RKO (cell line): ENCODE results near the gene EFNA2.
"Not testable (repeated sequence)": the region's sequence is repeated elsewhere in the genome, so short reads cannot be mapped to it uniquely, and the experiment has no call there.

Experiments
- DNase-seq: peaks from one replicate; pipeline ENCODE4 v3.0.0-alpha.2; 2016; ENCODE audit warnings: low spot score

Gene EFNA2

GRCh38 chr19:1285737-1286360, at the start of gene EFNA2:
Gene EFNA2 (plus strand): TSS chr19:1285873. CDS start chr19:1286169, 296 bp downstream.
- DNase-seq = no peak

- DNase-seq = no peak
Measured at GRCh38 chr19:1236576-1236975, 49.1 kb upstream of the EFNA2 start.

DNA sequence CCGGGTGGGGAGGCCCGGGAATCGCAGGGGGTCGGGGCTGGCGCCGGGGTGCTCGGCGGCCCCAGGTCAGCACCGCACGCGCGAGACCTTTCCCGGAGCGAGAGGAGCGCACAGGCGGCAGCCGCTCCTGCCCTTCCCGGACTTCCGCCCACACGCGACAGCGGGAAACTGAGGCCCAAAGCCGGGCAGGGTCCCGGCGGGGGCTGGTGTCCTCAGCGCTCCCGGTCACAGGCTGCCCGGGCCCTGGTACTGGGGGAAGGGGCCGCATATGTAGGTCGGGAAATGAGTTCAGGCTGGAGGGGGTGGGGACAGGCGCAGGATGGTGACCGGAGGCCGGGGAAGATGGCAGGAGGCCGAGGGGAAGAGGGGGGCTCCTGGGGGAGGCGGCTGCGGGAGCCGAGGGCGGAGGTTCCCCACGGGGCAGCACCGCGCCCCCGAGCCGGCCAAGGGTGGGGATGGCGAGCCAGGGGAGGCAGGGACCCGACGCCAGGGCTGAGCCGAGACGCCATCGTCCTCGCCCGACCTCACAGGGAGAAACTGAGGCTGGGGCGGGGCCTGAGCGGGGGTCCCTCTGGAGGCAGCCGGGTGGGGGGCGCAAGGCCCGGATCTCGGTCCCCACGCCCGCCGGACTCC, 48.5 kb upstream of the EFNA2 start:
- no peak for DNase-seq

DNA sequence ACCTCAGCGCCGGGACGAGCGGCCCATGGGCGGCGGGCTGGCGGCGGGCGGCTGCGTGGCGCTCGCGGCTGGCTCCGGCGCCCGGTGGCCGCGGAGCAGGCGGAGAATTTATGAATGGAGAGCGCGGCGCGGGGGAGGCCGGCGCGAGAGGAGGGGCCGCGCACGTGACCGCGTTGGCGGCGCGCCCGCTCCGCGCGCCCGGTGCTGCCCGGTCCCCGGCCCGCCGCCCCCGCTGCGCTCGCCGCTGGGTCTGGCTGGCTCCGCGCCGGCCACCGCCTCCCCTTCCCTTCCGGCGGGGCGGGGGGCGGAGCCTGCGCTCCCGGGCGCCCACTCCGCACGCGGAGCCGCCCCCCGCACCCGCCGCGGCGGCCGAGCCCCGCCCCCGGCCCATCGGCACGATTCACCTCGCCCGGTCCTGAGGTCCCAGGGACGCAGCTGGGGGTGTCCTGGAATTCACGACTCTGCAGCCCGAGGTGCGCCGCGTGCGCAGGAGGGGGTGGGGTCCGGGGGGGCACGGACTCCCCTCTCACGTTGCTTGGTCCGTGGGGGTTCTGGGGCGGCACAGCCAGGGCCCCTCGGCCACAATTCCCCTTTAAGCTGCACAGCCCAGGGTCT, 47.8 kb upstream of the EFNA2 start, which contains the start of gene CBARP:
CBARP (minus strand) TSS at position 252 of the 615 bp plus-strand sequence. CDS start 1,905 bp downstream, outside the sequence.
- peak; percentile 57 for DNase-seq

GRCh38 chr19:1238369-1239303, 47.0 kb upstream of the EFNA2 start:
- DNase-seq = no peak

DNA sequence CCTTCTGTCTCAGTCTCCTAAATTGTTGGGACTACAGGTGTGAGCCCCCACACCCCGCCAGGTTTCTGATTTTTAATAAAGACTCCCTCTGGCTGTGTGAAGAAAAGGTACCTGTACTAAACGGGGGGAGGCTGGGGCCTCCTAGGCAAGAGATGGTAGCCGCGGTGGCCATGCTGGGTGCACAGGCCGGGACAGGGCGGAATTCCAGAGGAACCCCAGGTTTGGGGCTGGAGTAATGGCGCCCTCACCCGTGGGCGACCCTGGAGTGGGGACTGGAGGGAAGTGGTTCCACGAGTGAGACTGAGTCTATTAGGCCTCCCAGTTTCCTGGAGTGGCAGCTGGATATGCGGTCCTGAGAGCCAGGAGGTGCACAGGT, 46.3 kb upstream of the EFNA2 start:
- DNase-seq = no peak

- DNase-seq = peak; percentile 91
Measured at GRCh38 chr19:1239796-1240737, 45.6 kb upstream of the EFNA2 start.

DNA sequence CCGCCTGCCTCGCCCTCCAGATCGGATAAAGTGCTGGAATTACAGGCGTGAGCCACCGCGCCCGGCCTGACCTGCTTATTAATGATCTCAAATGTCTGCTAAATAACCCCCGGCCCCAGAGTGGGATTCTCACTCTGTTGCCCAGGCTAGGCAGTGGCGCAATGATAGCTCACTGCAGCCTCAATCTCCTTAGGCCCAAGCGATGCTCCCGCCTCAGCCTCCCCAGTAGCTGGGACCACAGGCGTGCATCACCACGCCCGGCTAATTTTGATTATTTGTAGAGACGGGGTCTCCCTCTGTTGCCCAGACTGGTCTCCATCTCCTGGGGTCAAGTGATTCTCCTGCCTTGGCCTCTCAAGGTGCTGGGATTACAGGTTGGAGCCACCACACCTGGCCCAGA, 44.7 kb upstream of the EFNA2 start:
- no peak for DNase-seq

DNA sequence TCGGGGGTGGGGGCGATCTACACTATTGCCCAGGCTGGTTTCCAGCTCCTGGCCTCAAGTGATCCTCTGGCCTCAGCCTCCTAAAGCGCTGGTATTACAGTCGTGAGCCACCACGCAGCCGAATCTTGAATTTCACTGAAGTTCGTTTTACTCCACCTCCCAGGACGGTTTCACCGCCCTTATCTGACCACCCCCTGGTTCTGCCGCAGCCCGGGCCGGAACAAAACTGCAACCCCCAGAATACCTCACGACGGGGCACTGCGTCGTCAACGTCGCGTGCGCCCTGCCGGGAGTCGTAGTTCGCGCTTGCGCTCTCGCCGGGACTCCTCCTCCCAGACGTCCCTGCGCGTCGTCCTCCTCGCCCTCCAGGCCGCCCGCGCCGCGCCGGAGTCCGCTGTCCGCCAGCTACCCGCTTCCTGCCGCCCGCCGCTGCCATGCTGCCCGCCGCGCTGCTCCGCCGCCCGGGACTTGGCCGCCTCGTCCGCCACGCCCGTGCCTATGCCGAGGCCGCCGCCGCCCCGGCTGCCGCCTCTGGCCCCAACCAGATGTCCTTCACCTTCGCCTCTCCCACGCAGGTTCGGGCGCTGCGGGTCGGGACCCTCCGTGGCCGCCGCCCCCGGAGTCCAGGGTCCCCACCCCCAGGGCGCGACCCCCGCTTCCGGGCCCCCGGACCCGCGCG, 44.1 kb upstream of the EFNA2 start, which contains the start of gene ATP5F1D:
ATP5F1D (plus strand) TSS at position 335 of the 679 bp plus-strand sequence; CDS start at position 435, 100 bp downstream.
- DNase-seq = peak; percentile 96

GRCh38 chr19:1243768-1244692, 41.6 kb upstream of the EFNA2 start:
- peak; percentile 77 for DNase-seq

DNA sequence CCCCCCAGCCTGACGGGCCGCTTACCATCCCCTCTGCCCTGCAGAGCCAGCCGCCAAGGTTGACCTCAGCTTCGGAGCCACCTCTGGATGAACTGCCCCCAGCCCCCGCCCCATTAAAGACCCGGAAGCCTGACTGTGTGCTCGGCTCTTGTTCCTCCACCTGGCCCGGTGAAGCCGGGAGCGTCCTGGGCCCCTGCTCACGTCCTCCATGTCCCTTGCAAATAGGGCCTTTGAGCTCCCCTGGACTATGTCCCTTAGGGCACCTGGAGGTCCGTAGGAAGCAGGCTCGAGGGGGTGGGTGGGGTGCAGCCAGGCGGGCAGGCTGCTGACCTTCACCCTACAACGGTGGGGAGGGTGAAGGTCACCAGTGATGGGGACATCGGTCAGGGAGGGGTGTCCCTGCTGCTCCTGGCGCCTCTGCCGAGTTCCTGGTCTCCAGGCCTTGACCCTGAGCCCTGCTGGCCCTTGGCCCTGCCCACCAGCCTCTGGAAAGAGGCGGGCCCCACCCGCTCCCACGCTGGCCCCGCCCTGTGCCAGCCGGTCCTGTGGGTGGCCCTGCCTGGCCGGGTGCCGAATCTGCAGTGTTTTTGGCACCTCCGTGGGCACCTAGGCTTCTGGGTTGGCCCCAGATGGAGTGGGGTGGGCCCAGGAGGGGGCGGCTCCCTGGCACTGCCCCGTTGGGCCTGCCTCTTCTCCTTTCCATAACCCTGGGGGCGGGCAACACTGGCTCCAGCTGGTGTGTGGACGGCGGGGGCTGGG, 40.8 kb upstream of the EFNA2 start:
- no peak for DNase-seq

DNA sequence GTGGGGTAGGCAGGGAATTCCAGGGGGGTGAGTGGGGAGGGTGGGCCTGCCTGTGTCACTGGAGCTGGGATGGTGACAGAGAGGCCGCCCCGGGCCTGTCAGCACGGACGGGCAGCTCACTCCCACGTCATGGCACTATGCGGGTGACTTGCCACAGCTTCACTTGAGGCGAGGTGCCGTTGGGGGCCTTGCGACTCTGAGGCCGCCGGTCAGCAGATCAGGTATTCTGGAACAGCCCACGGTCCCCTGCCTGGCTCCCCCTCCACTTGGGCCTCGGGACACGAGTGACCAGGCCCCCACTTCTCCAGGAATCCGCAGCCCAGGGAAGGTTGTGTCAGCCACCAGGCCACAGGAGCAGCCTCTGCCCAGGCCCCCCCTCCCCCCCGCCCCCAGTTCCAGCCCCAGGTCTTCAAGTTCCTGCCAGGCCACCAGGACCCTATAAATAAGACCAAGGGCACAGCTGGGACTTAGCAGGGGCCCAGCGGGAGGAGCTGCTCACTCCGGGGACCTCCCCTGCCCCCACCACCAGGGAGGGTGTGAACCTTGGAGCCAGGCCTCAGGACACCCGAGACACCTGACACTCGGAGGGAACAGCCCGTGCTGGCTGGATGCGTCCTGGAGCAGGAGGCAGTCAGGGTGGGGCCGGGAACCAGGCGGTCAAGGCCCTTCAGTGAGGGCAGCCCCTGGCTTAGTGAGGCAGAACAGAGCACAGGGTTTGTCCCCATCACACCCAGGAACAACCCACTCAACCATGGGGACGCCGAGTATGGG, 40.0 kb upstream of the EFNA2 start:
- no peak for DNase-seq

DNA sequence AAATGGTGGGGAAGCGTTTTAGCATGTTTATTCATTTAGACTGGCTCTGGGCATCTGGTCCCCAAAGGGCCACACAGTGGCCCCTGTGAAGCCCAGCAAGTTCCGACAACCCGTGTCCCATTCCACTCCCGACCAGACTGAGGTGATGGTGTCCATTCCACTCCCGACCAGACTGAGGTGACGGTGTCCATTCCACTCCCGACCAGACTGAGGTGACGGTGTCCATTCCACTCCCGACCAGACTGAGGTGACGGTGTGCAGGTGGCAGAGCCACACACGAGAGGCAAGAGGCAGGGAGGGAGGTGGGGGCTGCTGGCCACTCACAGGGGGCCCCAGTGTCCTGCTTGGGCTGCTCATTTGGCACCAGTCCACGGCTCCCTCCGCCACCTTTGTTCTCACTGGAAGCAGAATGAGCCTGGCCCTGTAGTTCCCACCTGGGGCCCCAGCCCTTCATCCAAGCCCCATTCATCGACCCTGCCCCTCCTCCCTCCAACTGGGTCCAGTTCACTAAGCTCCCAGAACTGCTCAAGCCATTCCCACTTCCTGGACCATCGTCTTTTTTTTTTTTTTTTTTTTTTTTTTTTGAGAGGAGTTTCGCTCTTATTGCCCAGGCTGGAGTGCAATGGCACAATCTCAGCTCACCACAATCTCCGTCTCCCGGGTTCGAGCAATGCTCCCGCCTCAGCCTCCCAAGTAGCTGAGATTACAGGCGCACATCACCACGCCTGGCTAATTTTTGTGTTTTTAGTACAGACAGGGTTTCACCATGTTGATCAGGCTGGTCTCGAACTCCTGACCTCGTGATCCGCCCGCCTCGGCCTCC, 39.2 kb upstream of the EFNA2 start:
- DNase-seq = not testable (repeated sequence)

DNA sequence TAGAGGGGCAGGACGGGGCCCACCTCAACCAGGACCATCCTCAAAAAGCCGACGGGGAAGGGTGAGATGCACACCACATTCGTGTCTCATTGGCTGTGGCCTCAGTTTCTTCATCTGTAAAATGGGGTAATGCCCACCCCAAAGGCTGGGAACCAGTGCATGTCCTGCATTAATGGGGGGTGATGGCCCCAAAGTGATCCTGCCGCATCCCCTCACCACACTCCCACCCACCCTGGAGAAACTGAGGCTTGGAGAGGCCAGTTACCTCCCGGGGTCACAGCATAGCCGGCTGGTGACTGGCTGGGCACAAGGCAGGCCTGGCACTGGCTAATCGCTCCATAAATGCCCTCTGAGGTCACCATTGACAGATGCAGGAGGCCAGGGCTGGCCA, 37.9 kb upstream of the EFNA2 start:
- DNase-seq = no peak

GRCh38 chr19:1248139-1248785, 37.4 kb upstream of the EFNA2 start, which contains the start of gene MIDN:
Gene MIDN (plus strand): TSS chr19:1248583. CDS start chr19:1250297, 1,714 bp downstream.
- DNase-seq = peak; percentile 93

DNA sequence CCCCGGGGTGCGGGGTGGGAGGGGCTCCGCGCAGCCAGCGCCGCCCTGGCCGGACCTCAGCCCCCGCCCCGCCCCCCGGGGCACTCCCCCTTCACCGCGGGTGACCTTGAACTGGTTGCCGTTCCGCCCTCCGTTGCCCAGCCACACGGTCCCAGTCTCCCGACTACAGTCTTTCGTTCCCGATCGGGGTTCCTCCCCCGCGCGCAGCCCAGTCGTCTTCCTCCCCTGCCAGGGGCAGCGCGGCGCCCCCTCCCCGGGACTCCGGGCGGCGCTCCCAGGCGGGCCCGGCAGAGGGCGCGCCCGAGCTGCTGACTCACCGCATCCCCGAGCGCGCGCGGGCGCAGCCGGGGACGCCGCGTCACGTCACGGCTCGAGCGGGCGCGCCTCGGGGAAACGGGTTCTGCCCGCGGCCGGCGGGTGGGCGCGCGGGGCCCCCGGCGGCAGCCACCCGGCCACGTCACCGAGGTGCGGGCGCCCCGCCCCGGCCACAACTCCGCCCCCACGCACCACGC, 36.8 kb upstream of the EFNA2 start:
- DNase-seq = peak; percentile 79
